ENCODE data around the gene RHAG.
"Not testable (repeated sequence)": the region's sequence is repeated elsewhere in the genome, so short reads cannot be mapped to it uniquely, and the experiment has no call there.

RHAG gene

GRCh38 chr6:49635978-49636712 is 494 bp downstream of the RHAG start:
- DNase-seq (ENCODE audit: low spot score) = no peak

GRCh38 chr6:49635480-49635879 is 1.2 kb downstream of the RHAG start:
- DNase-seq (ENCODE audit: low spot score) = no peak

- DNase-seq (ENCODE audit: low spot score) = no peak
Observed at GRCh38 chr6:49634836-49635218, 1.8 kb downstream of the RHAG start.

- DNase-seq (ENCODE audit: low spot score) = no peak
Observed at GRCh38 chr6:49634092-49634835, 2.4 kb downstream of the RHAG start.

DNA sequence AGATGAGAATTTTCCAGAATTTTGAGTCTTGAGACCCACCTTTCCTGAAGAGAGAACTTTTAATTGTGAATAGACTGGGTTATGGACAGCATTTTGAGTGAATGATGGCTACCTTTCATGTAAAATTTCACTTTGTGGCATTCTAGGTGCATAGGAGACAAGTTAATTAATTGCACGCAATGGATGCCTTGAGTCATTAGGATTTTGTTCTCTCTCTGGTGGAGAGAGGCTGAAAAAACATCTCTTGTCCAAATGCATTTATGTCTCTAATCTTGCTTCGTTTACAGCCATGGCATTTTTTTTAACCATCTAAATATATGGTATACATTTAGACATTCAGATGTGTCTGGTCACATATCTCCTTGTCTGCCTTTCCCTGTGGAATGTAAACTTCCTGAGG is 3.1 kb downstream of the RHAG start:
- DNase-seq (ENCODE audit: low spot score) = no peak

DNA sequence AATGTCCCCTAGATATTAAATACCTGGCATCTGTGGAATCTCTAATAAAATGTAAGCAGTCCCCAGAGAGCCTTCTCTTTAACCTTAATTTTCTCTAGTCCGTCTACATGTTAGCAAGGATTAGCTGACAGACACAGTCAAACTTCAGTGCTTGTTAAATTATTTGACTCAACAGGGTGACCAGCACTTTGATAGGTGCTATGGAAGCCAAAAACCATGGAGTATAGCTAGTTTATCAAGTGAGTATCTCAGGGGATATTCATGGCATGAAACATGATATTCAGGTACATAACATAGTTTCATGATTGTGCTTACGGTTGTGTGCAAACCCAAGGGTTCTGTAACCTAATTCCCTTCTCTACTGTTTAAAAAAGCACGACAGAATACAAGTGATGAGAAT is 3.9 kb downstream of the RHAG start:
- no peak for DNase-seq (ENCODE audit: low spot score)

DNA sequence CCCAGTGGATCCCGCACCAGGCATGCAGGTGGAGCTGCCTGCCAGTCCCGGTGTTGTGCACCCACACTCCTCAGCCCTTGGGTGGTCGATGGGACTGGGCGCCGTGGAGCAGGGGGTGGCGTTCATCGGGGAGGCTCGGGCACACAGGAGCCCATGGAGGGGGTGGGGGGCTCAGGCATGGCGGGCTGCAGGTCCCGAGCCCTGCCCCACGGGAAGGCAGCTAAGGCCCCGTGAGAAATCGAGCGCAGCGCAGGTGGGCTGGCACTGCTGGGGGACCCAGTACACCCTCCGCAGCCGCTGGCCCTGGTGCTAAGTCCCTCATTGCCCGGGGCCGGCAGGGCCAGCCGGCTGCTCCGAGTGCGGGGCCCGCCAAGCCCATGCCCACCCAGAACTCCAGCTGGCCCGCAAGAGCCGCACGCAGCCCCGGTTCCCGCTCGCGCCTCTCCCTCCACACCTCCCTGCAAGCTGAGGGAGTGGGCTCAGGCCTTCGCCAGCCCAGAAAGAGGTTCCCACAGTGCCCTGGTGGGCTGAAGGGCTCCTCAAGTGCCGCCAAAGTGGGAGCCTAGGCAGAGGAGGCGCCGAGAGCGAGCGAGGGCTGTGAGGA is 7.1 kb downstream of the RHAG start:
- DNase-seq (ENCODE audit: low spot score) = not testable (repeated sequence)

DNA sequence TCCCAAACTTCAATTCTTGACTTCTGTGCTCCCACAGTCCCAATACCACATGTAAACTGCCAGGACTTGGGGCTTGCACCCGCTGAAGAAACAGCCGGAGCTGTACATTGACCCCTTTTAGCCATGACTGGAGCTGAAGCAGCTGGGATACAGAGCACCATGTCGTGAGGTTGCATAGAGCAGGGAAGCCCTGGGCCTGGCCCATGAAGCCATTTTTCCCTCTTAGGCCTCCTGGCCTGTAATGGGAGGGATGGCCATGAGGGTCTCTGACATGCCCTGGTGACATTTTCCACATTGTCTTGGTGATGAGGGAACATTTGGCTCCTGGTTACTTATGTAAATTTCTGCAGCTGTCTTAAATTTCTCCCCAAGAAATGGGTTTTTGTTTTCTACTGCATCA is 9.8 kb downstream of the RHAG start:
- no peak for DNase-seq (ENCODE audit: low spot score)

DNA sequence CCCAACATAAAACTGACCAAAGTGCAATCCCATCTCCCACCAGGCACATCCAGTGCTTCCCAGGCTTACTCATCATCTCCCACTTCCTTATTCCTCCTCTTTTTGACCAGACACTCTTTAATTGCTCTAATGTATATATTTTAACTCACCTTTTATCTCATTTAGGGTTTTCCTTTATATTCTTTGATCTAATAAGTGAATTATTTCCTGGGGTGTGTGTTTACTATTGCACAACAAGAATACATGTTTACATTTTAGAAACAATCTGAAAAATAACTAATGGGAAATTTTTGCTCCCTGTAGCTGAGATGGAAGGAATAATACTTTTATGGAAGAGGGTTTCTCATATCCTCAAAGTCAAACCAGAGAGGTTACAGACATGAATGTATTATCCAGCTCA is 18.4 kb downstream of the RHAG start:
- DNase-seq (ENCODE audit: low spot score) = no peak

GRCh38 chr6:49614144-49614543 is 22.5 kb downstream of the RHAG start:
- not testable (repeated sequence) for DNase-seq (ENCODE audit: low spot score)

- DNase-seq (ENCODE audit: low spot score) = no peak
Observed at GRCh38 chr6:49609285-49609684, 27.4 kb downstream of the RHAG start.

DNA sequence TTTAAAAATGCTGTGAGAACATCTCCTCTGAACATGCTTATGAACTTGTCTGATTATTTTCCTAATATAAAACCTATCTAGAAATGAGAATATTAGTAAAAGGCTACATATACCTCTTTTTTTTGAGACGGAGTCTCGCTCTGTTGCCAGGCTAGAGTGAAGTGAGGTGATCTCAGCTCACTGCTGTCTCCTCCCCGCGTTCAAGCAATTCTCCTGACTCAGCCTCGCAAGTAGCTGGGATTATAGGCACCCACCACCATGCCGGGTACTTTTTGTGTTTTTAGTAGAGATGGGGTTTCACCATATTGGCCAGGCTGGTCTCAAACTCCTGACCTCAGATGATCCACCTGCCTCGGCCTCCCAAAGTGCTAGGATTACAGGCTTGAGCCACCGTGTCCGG is 28.4 kb downstream of the RHAG start:
- DNase-seq (ENCODE audit: low spot score) = not testable (repeated sequence)

DNA sequence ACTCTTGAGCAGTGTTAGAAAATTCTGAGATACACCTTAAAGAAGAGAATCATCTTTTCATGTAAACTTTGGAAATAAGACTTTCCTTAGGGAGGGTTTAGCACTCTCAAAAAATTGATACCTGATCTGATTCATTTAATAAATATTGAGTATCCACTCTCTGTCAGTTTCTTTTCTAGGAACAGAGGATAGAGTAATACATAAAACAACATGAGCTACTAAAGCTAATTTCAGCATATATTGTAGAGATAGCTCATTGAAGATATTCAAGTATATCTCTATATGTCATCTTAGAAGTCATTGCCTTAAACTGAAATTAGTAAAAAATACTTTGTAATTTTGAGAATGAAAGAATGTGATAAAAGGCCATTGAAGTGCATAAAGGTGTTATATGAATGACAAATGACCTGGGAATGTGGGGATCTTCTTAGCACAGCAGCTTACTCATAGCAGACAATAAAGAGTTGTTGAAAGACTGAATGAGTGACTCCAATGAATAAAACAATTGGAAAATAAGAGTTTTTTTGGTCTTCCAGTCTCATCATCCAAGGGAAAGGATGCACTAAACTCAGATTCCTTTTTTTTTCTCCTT is 29.2 kb downstream of the RHAG start:
- DNase-seq (ENCODE audit: low spot score) = no peak

DNA sequence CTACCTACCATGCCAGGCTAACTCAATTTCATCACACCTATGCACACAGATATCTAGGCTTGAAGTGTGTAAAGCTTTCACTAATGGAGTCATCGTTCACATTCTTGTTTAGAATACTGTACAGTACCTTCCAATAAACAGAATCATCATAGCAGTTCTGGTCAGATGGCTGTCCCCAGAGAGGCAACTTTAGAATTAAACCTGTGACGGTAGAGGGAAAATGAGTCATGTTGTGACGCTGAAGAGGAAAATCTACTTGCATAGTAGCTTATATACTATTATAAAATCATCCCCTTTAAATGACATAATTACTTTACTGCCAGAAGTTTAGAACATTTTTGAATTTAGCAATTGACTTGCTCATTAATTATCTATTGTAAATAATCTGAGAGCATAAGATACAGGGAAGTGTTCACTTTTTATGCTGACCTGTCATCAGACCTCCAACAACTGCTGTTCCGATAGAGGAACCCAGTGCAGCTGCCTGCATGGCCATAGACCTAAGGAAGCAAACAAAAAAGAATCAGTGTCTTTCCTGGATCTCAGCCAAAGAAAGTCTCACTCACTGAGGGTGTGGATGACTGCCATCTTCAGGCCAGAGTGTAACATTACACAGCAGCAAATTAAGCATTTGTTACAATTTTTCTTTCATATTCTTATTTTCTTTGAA is 29.8 kb downstream of the RHAG start:
- no peak for DNase-seq (ENCODE audit: low spot score)

- DNase-seq (ENCODE audit: low spot score) = not testable (repeated sequence)
Observed at GRCh38 chr6:49604080-49604479, 32.6 kb downstream of the RHAG start.

GRCh38 chr6:49587262-49587661 is 49.4 kb downstream of the RHAG start:
- not testable (repeated sequence) for DNase-seq (ENCODE audit: low spot score)

GRCh38 chr6:49582529-49582928 is 54.1 kb downstream of the RHAG start:
- no peak for DNase-seq (ENCODE audit: low spot score)

DNA sequence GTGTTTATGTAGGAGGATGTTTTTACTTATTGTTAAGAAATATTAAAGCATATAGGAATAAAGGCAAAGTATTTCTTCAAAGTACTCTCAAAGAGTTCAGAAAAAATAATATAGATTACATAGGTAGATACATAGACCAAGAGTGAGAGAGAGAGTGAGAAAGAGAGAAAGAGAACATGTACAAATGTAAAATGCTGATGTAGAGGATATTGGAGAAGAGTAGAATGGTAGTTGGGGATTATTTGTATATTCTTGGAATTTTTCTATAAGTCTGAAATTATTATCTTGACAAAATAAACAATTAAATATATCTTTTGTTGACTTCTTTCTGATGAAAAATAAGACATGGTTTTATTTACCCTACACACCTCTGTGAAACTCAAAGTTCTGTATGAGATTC is 57.0 kb downstream of the RHAG start:
- DNase-seq (ENCODE audit: low spot score) = no peak

DNA sequence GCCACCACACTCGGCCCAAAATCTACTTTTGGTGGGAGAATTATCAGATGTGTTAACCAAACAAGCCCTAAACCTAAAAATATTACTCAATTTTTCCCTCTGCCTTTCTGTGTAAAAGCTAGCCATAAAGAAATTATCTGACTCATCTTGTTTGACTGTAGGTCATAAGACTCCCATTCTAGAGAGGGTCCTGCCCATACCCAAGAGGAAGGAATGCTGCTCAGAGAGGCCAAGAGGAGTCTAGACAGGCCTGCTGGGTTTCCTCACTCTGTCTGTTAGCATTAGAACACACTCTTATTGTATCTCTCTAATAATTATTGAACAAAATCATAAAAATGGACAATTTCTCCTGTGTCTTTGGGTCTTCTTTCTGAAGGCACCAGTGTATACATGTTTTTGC is 60.0 kb downstream of the RHAG start:
- no peak for DNase-seq (ENCODE audit: low spot score)

DNA sequence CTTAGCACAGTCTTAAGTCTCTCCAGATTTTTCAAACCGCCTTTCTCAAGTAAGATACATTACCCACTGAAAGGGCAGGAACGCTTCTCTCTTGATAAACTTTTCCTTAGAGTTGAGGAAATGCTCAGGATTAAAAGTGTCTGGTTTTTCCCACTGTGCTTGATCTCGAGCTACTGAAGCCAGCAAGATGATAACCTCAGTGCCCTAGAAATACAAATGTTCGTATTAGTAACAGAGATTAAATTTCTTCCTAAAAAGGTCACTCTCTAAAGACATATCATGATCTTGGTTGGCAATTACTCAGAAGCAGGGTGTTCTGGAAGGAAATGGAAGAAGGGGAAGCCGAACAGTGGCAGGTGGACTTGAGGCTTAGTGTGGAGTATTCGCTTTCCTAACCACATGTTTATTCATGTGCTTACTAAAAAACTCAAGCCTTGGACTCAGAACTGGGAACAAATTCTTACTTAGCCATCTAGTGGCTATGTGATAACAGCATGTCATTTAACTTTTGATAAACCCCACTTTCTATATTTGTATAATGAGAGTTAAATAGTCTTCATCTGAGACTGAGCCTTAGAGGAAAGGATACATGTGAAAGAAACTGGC is 66.1 kb downstream of the RHAG start:
- DNase-seq (ENCODE audit: low spot score) = no peak

DNA sequence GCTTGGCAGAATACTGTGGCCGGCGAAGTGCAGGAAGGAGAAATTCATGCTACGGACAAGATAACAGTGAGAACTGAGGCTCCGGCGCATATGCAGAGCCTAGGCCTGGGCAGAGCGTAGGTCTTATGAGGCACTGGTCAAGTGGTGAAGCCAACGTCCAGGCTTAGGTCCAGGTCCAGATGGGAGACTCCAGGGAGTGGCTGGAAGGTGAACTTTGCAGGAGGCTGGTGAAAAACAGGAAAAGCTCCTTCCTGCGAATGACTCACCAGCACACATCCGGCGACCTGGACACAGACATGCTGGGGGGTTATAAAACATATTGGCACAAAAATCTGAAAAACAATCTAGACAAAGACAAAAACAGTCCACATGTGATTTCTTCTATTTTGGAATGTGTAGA is 70.8 kb downstream of the RHAG start:
- no peak for DNase-seq (ENCODE audit: low spot score)

DNA sequence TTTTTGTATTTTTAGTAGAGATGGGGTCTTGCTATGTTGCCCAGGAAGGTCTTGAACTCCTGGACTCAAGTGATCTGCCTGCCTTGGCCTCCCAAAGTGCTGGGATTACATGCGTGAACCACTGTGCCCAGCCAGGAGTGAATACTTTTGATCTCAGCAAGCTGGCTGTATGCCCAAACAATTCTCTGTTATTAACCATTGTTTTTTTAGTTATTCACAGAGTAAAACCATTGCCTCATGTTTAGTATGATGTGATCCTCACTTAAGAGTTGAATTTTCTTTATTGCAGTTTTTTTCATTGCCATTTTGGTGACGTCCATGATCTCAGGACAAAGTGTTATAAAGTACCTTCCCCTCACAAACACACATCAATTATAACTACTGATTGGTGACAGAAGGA is 71.4 kb downstream of the RHAG start:
- no peak for DNase-seq (ENCODE audit: low spot score)

Measured in ecto neural progenitor cell (in vitro differentiated cells).